K562 (cell line): ENCODE results near the gene PTPN9. TPM values are rescaled to one million over a fixed set of nuclear protein-coding genes. Genes with fewer than 3 reads are reported as not detected.
A peak's percentile ranks its signal among the peaks of the same experiment; 100 is the strongest.

Source experiments
- CEBPG ChIP-seq, 3 experiments: fragments of 200-800 bp in 1 of 3; sonication (Bioruptor generic) in 1 of 3; sonication (generic) in 1 of 3; formaldehyde crosslinking in 1 of 3; IDR thresholded peaks in 2 of 3; conservative IDR thresholded peaks in 1 of 3; 2 replicates each; pipeline versions ENCODE4 v1.6.1 to v1.8.0; 2016 to 2022; ENCODE audit warnings: missing compliant biosample characterization in 2 of 3, missing genetic modification characterization in 2 of 3, mild to moderate bottlenecking in 1 of 3, missing genetic modification reagents in 1 of 3
- CHD1 ChIP-seq: fragments of 200-600 bp; sonication (generic); IDR thresholded peaks from one replicate; pipeline ENCODE4 v1.6.1; 2012; ENCODE audit warnings: mild to moderate bottlenecking, moderate library complexity, low read length, inconsistent platforms
- EHMT2 ChIP-seq: fragments of 450-650 bp; IDR thresholded peaks from 2 replicates; pipeline ENCODE4 v1.6.1; 2018; ENCODE audit warnings: antibody characterized with exemption
- EP300 ChIP-seq: IDR thresholded peaks from 2 replicates; pipeline ENCODE4 v1.6.1; 2012; ENCODE audit warnings: low read length, improper control_type of control experiment
- EP400 ChIP-seq: fragments of 450-650 bp; IDR thresholded peaks from 2 replicates; pipeline ENCODE4 v1.6.1; 2017; ENCODE audit warnings: antibody characterized with exemption, mild to moderate bottlenecking, moderate library complexity
- ETV1 ChIP-seq: fragments of 450-650 bp; conservative IDR thresholded peaks from 2 replicates; pipeline ENCODE4 v1.6.1; 2016; ENCODE audit warnings: missing genetic modification characterization, control low read depth, low read depth, missing compliant biosample characterization
- KDM2B ChIP-seq: fragments of 250-450 bp; sonication (Bioruptor Pico); IDR thresholded peaks from 2 replicates; pipeline ENCODE4 v1.8.0; 2021; ENCODE audit warnings: mild to moderate bottlenecking, moderate library complexity
- OTX1 ChIP-seq: fragments of 450-650 bp; formaldehyde crosslinking; IDR thresholded peaks from 2 replicates; pipeline ENCODE4 v1.4.0; 2022; ENCODE audit warnings: mild to moderate bottlenecking
- POLR2G ChIP-seq: fragments of 200-400 bp; formaldehyde crosslinking; IDR thresholded peaks from 2 replicates; pipeline ENCODE4 v1.6.1; 2017; ENCODE audit warnings: low read depth, mild to moderate bottlenecking, antibody characterized with exemption, low read length, moderate library complexity
- POLR3A ChIP-seq: IDR thresholded peaks from 2 replicates; pipeline ENCODE4 v1.6.1; 2011; ENCODE audit warnings: borderline replicate concordance, mild to moderate bottlenecking, moderate library complexity; ENCODE audit not compliant: insufficient read length, insufficient read depth; ENCODE audit errors: extremely low read depth
- ZBTB40 ChIP-seq, 2 experiments: fragments of 450-650 bp in 1 of 2; sonication (generic) in 1 of 2; formaldehyde crosslinking in 1 of 2; IDR thresholded peaks; 2 replicates each; pipeline versions ENCODE4 v1.7.1 to v1.9.0; 2016 to 2022; ENCODE audit warnings: inconsistent platforms in 1 of 2, mild to moderate bottlenecking in 1 of 2, missing genetic modification reagents in 1 of 2
- ZNF133 ChIP-seq: fragments of 250-450 bp; sonication (Bioruptor Pico); IDR thresholded peaks from 2 replicates; pipeline ENCODE4 v1.4.0; 2020; ENCODE audit warnings: mild to moderate bottlenecking
- ZNF263 ChIP-seq: sonication (generic); formaldehyde crosslinking; IDR thresholded peaks from 2 replicates; pipeline ENCODE4 v1.8.0; 2022; ENCODE audit warnings: mild to moderate bottlenecking, missing genetic modification reagents, borderline replicate concordance
- polyA plus RNA-seq, 8 experiments: library from polyadenylated mRNA; depleted of rRNA in 4 of 8; stranded (reverse) in 5 of 8; unstranded in 3 of 8; fragments of >200 nt; fragmentation: Nextera tagmentation in 2 of 8; fragmentation: Illumina TruSeq in 1 of 8; extraction: Ambion mirVana in 2 of 8; extraction: Trizol in 1 of 8; gene quantifications; 2 replicates each; pipeline versions ENCODE4 v1.2.1 to v1.2.3, GENCODE V29; 2011 to 2014; ENCODE audit warnings: inconsistent platforms in 1 of 8, missing spikeins in 1 of 8
- total RNA-seq, 7 experiments: library from RNA; depleted of rRNA in 6 of 7; stranded (reverse); fragments of >200 nt in 6 of 7; fragmentation: Illumina TruSeq in 2 of 7; extraction: Trizol in 2 of 7; gene quantifications; 2 replicates each; pipeline versions ENCODE4 v1.2.1 to v1.2.3, GENCODE V29; 2011 to 2021; ENCODE audit warnings: low replicate concordance in 1 of 7
- TF ChIP-seq, protein P1 (sequence below): sonication (generic); formaldehyde crosslinking; IDR thresholded peaks from 2 replicates; pipeline ENCODE4 v1.8.0; 2023; ENCODE audit warnings: mild to moderate bottlenecking, missing genetic modification reagents

Gene PTPN9
- total and polyA plus RNA-seq, 9 of the 15 experiments (the other 6 are each of a cell fraction or from before 2014, with no cell fraction given), result 5.0 to 24.0 (median 14.2) TPM

DNA sequence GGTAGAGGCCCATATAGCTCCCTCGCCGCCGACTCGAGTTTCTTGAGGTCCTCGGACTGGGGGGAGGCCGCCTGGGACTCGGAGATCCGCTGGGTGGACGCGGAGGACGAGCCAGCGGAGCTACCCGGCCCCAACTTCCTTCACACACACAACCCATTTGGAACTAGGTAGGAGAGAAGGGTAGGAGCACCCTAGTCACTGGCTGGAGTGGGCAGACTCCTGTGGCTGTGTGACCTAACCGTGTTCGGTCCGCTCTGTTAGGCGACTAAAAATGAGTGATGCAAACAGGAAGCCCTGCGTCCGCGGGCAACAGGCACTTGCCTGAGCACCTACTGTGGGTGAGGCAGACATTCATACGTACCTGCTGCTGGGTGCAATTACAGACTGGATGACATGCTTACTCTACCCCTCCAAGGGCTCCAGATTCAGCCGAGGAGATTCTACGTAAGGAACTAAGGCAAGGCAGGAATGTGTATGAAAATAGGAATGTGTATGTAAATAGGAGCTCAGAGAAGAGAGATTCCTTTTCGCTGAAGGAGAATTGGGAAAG lies 123.1 kb downstream of the PTPN9 start (continued):
- TF ChIP-seq, protein P1, sequence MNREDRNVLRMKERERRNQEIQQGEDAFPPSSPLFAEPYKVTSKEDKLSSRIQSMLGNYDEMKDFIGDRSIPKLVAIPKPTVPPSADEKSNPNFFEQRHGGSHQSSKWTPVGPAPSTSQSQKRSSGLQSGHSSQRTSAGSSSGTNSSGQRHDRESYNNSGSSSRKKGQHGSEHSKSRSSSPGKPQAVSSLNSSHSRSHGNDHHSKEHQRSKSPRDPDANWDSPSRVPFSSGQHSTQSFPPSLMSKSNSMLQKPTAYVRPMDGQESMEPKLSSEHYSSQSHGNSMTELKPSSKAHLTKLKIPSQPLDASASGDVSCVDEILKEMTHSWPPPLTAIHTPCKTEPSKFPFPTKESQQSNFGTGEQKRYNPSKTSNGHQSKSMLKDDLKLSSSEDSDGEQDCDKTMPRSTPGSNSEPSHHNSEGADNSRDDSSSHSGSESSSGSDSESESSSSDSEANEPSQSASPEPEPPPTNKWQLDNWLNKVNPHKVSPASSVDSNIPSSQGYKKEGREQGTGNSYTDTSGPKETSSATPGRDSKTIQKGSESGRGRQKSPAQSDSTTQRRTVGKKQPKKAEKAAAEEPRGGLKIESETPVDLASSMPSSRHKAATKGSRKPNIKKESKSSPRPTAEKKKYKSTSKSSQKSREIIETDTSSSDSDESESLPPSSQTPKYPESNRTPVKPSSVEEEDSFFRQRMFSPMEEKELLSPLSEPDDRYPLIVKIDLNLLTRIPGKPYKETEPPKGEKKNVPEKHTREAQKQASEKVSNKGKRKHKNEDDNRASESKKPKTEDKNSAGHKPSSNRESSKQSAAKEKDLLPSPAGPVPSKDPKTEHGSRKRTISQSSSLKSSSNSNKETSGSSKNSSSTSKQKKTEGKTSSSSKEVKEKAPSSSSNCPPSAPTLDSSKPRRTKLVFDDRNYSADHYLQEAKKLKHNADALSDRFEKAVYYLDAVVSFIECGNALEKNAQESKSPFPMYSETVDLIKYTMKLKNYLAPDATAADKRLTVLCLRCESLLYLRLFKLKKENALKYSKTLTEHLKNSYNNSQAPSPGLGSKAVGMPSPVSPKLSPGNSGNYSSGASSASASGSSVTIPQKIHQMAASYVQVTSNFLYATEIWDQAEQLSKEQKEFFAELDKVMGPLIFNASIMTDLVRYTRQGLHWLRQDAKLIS (CRISPR knock-in tag), result no peak
- 0 out of 2 replicates have a peak, but pooled peaks have one; percentile 44 for TF ChIP-seq KDM2B (CRISPR knock-in tag)
- TF ChIP-seq CHD1, result no peak
- TF ChIP-seq POLR2G, result peak; percentile 66
- TF ChIP-seq EP400, result peak; percentile 52
- TF ChIP-seq OTX1 (CRISPR knock-in tag), result no peak
- TF ChIP-seq CEBPG (CRISPR knock-in tag; IDR thresholded peaks at IDR 0.05), result peak; percentile 63; the same call in 1 of the 2 replicates
- peak in 1 of 2 experiments; percentile 50; a peak in 1 of 4 replicates for TF ChIP-seq CEBPG (tag; conservative IDR thresholded peaks at IDR 0.05 in 1 of 2, IDR thresholded peaks at IDR 0.05 in 1 of 2)
- no peak for TF ChIP-seq ZNF133 (CRISPR knock-in tag)
- TF ChIP-seq ZNF263 (CRISPR knock-in tag), result peak; percentile 52; the same call in 1 of the 2 replicates
- TF ChIP-seq POLR3A, result no peak
- no peak for TF ChIP-seq EP300
- TF ChIP-seq ETV1 (tag), result peak; percentile 68
- TF ChIP-seq ZBTB40 (IDR thresholded peaks at IDR 0.05), result peak; percentile 24; the same call in 1 of the 2 replicates
- TF ChIP-seq ZBTB40 (CRISPR knock-in tag; IDR thresholded peaks at IDR 0.05), result no peak
- TF ChIP-seq EHMT2, result 0 out of 2 replicates have a peak, but pooled peaks have one; percentile 18
